AG08395 (cell line): ENCODE data around the gene FAIM.
"Not testable (repeated sequence)": the region's sequence is repeated elsewhere in the genome, so short reads cannot be mapped to it uniquely, and the experiment has no call there.

ENCODE experiments used
- DNase-seq: peaks from one replicate; pipeline ENCODE4 v3.0.0; 2012; ENCODE audit warnings: mixed read lengths, low spot score

FAIM gene

DNA sequence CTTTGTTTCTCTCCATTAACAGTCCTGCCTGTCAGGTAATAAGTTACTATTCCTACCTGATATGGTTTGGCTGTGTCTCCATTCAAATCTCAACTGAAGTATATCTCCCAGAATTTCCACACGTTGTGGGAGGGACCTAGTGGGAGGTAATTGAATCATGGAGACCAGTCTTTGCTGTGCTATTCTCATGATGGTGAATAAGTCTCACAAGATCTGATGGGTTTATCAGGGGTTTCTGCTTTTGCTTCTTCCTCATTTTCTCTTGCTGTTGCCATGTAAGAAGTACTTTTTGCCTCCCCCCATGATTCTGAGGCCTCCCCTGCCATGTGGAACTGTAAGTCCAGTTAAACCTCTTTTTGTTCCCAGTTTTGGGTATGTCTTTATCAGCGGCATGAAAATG, 6.9 kb upstream of the FAIM start:
- not testable (repeated sequence) for DNase-seq

DNA sequence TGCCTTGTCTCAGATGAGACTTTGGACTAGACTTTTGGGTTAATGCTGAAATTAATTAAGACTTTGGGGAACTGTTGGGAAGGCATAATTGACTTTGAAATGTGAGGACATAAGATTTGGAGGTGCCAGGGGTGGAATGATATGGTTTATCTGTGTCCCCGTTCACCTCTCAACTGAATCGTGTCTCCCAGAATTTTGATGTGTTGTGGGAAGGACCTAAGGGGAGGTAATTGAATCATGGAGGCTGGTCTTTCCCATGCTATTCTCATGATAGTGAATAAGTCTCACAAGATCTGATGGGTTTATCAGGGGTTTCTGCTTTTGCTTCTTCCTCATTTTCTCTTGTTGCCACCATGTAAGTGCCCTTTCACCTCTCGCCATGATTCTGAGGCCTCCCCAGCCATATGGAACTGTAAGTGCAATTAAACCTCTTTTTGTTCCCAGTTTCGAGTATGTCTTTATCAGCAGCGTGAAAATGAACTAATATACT, 4.4 kb upstream of the FAIM start:
- DNase-seq = not testable (repeated sequence)

GRCh38 chr3:138609898-138610266, 1.3 kb downstream of the FAIM start:
- DNase-seq = no peak

DNA sequence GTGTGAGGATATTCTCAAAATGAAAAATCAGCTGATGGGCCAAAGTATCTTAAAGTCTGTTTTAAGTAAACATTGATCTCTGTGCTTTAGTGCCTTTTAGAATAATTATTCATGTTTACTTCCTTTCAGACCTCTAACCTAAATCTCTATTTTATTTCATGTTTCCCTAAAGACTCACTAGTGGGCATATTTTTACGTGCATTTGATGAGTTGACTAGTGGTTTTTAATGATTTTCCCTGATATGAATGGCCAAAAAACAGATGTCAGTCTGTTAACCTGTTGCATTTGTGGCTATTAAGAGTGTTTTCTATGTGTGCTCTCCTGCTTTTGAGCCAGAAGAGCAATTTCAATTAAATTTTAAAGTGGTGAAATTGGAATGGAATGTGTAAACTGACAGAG, 6.9 kb downstream of the FAIM start:
- no peak for DNase-seq

DNA sequence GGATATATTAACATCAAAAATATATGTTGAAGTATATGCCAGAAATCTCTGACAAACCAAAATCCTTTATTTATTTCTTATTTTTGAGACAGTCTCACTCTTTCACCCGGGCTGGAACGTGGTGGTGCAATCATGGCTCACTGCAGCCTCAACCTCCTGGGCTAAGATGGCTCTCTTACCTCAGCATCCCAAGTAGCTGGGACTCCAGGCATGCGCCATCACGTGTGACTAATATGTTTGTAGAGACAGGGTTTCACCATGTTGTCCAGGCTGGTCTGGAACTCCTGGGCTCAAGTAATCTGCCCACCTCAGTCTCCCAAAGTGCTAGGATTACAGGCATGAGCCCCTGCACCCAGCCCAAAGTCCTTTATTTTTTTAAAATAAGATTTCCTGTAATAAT, 11.9 kb downstream of the FAIM start:
- DNase-seq = no peak

DNA sequence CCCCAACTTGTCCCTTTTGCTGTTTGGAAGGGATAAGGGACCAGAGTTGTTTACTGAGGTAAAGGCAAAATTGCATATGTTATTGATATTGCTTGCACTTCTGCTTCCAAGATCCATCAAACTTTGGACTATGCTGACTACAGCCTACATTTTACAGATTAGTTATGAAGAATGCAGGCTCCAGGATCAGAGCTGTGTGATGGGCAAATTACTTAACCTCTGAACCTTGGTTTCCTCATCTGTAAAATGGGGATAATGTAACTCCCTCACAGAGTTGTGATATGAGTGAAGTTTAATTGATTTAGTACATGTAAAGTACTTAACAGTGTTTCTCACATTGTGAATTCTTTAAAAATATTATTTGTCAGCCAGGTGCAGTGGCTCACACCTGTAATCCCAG, 15.9 kb downstream of the FAIM start:
- no peak for DNase-seq

DNA sequence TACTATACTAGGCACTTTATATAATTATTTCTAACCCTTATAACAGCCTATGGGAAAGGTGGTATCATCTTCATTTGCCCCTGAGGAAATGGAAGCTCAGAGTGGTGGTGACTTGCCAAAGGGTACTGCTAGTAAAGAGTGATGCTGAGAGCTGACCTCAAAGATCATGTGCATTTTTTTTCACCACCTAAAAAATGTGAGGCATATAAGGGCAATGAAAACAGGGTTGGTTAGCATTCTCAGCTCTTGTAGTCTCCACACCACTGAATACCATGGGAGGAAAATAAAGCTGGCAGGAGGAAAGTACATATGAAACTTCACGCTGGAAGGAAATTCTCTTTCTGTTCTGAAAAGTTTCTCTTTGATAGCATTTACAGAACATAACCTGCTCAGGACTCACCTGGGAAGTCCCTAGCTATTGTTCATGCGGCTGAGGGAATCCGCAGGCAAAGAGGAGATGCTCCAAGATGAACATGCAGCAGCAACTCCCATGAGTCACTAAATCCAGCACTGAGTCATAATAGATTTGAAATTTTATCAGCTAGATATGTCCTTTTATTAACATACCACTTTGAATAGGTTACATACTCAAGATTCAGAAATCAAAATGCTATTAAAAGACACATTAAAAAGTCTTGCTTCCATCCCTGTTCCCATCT, 17.3 kb downstream of the FAIM start:
- DNase-seq = peak; percentile 10

- DNase-seq = no peak
Measured at GRCh38 chr3:138629526-138629925, 21.0 kb downstream of the FAIM start.

DNA sequence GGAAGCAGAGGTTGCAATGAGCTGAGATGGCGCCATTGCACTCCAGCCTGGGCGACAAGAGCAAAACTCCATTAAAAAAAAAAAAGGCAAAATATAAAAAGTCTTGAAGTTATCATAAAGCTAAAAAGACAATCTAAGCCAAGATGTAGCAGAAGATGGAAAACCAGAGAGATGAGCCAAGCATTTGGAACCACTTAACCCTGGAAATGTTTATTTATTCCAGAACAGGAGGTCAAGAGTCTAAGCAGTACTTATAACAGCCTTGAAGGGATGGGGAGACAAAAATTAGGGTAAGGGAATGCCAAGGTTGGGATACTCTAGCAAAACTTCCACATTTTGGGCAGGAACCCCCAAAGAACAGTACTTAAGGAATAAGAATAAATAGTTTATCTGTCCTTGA, 30.1 kb downstream of the FAIM start:
- DNase-seq = no peak

GRCh38 chr3:138640537-138640936, 32.0 kb downstream of the FAIM start:
- no peak for DNase-seq

- DNase-seq = no peak
Measured at GRCh38 chr3:138642226-138642926, 33.8 kb downstream of the FAIM start.

DNA sequence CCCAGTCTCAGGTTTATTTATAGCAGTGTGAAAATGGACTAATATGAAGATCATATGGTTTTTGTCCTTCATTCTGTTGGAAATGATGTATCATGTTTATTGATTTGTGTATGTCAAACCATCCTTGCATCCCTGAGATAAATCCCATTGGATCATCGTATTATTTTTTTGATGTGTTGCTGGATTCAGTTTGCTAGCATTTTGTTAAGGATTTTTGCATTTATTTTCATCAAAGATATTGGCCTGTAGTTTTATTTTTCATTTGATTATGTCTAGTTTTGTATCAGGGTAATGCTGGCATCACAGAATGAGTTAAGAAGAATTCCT, 34.3 kb downstream of the FAIM start:
- no peak for DNase-seq

- no peak for DNase-seq
Measured at GRCh38 chr3:138646008-138646407, 37.4 kb downstream of the FAIM start.

- no peak for DNase-seq
Measured at GRCh38 chr3:138646513-138646912, 37.9 kb downstream of the FAIM start.

DNA sequence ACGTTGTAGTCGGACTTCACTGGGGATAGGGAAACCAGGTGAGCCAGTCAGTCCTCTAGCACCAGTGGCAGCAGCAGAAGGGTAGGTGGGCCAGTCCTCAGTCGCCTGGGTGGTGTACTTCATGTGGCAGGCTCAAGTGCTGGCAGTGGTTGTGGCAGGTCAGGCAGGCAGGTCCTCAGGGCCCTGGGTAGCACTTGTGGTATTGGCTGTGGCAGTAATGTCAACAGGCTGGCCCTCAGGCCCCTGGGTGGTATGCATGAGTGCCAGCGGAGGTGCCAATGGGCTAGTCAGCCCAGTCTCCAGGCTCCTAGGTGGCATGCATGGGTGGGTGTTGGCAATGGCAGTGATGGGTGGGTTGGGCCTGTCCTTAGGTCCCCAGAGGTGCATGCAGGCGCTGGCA, 40.6 kb downstream of the FAIM start:
- DNase-seq = no peak

GRCh38 chr3:138653567-138653966, 45.0 kb downstream of the FAIM start:
- no peak for DNase-seq

DNA sequence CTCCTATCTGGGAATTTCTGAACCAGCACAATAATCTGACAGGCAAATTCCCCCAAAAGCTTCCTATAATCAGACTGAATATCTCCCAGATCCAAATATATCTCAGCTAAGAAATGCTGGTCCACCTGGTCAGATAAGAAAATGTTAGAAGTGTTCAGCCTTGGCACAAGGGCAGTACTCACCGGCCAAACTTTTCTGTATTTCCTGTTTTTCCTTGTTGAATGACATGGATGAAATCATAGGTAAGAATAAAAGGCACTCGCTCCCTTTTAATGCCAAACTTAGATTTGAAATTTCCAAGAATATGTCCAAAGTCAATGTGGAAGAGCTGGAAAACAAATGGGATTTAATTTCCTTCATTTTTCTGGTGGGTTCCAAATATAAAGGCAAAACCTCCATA, 48.9 kb downstream of the FAIM start:
- no peak for DNase-seq

- no peak for DNase-seq
Measured at GRCh38 chr3:138668107-138668506, 59.5 kb downstream of the FAIM start.

DNA sequence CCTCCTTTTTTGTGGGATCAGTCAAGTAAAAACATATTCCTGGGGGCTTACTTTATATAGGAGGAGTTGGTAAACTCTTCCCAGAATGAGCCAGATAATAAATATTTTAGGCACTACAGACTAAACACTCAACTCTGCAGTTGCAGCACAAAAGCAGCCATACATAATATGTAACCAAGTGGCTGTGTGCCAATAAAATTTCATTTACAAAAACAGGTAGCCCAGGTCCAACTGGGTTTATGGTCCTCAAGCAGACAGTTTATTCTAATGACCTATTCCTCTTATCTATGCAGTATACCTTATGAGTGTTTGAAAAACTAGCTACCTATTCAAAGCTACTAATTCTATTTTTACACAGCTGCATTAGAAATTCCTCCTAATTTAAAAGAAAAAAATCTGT, 61.8 kb downstream of the FAIM start:
- no peak for DNase-seq

DNA sequence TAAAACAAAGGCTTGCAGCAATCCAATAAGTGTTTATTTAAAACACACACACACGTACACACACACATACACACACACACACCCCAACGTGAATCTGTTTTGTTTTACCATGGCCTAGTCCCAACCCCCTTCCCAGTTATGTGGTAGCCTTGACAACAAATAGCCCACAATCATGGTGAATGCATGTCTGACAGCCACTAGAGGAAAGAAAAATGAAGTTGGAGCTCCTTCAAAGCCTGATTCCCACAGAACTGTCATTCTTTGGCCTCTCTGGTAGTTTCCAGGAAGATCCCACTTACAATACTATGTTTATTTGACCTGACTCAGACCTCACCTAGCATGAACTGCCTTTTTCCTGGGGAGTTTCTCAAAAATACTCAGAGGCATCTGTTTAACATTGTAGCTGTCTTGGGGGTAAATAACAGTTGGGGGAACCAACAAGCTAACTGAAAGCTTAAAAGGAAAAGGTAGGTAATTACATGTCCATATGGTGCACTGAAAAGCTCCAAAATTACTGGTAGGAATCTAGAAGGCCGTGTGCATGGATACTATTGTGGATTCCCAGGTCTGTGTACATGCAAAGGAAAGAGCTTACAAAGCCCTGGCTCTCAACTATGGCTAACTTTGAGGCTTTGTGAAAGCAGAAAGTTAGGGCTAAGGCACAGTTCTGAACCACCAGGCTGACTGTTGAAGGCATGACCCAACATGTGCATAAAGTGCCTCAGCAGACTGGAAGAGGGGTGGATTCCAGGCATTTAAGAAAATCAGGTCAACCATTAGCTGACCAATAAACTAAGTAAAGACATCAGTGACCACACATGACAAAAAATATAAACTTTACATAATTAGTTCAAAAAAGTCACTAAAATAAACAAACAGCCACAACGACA, 65.3 kb downstream of the FAIM start:
- DNase-seq = peak; percentile 17

DNA sequence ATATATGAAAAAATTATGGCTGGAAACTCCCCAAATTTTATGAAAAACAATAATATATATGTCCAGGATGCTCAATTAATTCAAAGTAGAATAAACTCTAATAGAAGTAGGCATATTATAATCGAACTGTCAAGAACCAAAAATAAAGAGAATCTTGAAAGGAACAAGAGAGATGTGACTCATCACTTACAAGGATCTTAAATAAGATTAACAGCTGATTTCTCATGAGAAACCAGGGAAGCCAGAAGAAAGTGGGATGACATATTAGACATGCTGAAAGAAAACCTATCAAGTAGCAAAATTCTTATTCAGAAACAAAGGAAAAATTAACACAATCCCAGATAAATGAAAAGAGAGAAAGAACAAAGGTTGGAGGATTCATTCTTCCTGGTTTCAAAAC, 66.8 kb downstream of the FAIM start:
- no peak for DNase-seq

DNA sequence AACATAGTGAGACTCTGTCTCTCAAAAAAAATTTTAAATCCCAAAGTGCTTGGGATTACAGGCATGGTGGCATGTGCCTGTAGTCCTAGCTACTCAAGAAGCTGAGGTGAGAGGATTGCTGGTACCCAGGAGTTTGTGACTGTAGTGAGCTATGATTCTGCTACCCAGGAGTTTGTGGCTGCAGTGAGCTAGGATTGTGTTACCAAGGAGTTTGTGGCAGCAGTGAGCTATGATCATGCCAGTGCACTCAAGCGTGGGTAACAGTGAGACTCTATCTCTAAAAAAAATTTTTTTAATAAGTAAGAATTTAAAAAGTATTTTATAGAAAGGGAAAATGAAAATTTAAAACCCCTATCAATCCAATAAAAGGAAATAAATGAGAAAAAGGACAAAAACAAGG, 69.5 kb downstream of the FAIM start:
- DNase-seq = no peak

- no peak for DNase-seq
Measured at GRCh38 chr3:138678874-138679392, 70.4 kb downstream of the FAIM start.
